MG63 (cell line): ENCODE results near the gene TMTC4. TPM values are rescaled to one million over a fixed set of nuclear protein-coding genes. Genes with fewer than 3 reads are reported as not detected.
A peak's percentile ranks its signal among the peaks of the same experiment; 100 is the strongest.
"Not testable (repeated sequence)": the region's sequence is repeated elsewhere in the genome, so short reads cannot be mapped to it uniquely, and the experiment has no call there.

ENCODE experiments used
- DNase-seq: peaks from one replicate; pipeline ENCODE4 v3.0.0-alpha.2; 2020
- H3K27me3 ChIP-seq: fragments of 250-450 bp; sonication (Bioruptor Pico); 2 replicates; pipeline ENCODE4 v1.5.1; 2020; ENCODE audit warnings: mild to moderate bottlenecking, moderate library complexity
- H3K36me3 ChIP-seq: fragments of 250-450 bp; sonication (Bioruptor Pico); 2 replicates; pipeline ENCODE4 v1.5.1; 2020; ENCODE audit warnings: mild to moderate bottlenecking, moderate library complexity
- H3K4me3 ChIP-seq: fragments of 250-450 bp; sonication (Bioruptor Pico); 2 replicates; pipeline ENCODE4 v1.5.1; 2020; ENCODE audit warnings: mild to moderate bottlenecking, moderate library complexity
- H3K9me3 ChIP-seq: fragments of 250-450 bp; sonication (Bioruptor Pico); 2 replicates; pipeline ENCODE4 v1.5.1; 2020; ENCODE audit warnings: mild to moderate bottlenecking, moderate library complexity
- total RNA-seq: library from RNA; depleted of rRNA; stranded (reverse); fragments of >200 nt; shearing (Covaris generic); gene quantifications from 2 replicates; pipeline ENCODE4 v1.2.3, GENCODE V29; 2014; ENCODE audit warnings: low replicate concordance; rRNA removed

TMTC4 gene
- total RNA-seq, 1 experiment from 2014 or later: 8.9 TPM

- no peak for DNase-seq
- Histone ChIP-seq H3K9me3 (0 out of 2 replicates have a peak, but pooled peaks cover 2% of the 10 kb centered on the region), H3K36me3 (no peaks in the 10 kb centered on the region), H3K4me3 (no peak overlapping the region), H3K27me3 (no peaks in the 10 kb centered on the region)
Measured at GRCh38 chr13:100581030-100581429, 93.6 kb downstream of the TMTC4 start.

- H3K9me3 ChIP-seq: 0 out of 2 replicates have a peak, but pooled peaks cover 2% of the 10 kb centered on the region
- no peaks in the 10 kb centered on the region for H3K36me3 ChIP-seq
- no peak overlapping the region for H3K4me3 ChIP-seq
- no peak for DNase-seq
- H3K27me3 ChIP-seq: no peaks in the 10 kb centered on the region
Measured at GRCh38 chr13:100580045-100580444, 94.5 kb downstream of the TMTC4 start.

GRCh38 chr13:100577239-100577638, 97.4 kb downstream of the TMTC4 start:
- not testable (repeated sequence) for H3K4me3 ChIP-seq, H3K36me3 ChIP-seq, H3K9me3 ChIP-seq, DNase-seq, H3K27me3 ChIP-seq

- Histone ChIP-seq H3K27me3 (no peaks in the 10 kb centered on the region), H3K4me3 (no peak overlapping the region), H3K9me3 (no peaks in the 10 kb centered on the region), H3K36me3 (no peaks in the 10 kb centered on the region)
- DNase-seq: peak; percentile 55
Measured at GRCh38 chr13:100573121-100573520, 101.5 kb downstream of the TMTC4 start.

- DNase-seq: no peak
- no peaks in the 10 kb centered on the region for H3K36me3 ChIP-seq
- H3K9me3 ChIP-seq: no peaks in the 10 kb centered on the region
- H3K4me3 ChIP-seq: no peak overlapping the region
- no peaks in the 10 kb centered on the region for H3K27me3 ChIP-seq
Measured at GRCh38 chr13:100566543-100566942, 108.1 kb downstream of the TMTC4 start.

- Histone ChIP-seq H3K27me3 (no peaks in the 10 kb centered on the region), H3K36me3 (no peaks in the 10 kb centered on the region), H3K9me3 (no peaks in the 10 kb centered on the region), H3K4me3 (no peak overlapping the region)
- no peak for DNase-seq
Measured at GRCh38 chr13:100565286-100565685, 109.3 kb downstream of the TMTC4 start.

DNA sequence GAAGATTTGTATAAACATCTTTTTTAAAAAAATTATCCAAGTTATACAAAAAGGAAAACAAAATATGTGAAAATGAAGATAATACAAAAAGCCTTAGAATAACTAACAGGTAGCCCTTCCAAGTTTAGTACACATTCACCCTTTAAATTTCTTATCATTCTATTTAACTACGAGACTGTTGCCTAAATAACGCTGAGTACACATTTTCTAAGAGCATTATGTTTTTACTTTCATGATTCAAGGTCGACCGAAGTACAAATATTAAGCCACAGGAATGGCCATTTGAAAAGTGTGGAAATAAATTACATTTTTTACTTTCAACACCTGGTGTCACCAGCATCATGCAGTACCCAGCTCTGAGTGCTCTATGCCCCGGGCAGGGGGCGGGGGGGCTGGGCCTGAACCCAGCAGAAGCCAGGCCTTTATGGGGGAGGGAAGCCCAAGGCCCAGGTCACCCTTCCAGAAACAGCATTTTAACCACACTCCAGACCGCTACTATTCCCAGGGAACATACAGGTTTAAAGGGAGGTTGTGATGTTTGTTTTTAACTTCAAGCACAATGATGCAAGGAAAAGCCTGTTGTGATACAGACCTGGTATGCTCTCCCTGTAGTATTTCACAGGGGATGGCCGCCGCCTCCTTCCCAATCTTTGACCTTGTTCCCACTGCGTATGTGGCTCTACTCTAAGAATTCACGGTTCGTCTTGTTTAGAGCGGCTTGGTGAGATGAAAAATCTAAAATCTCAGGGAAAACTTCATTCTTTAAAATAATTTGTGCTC, 110.0 kb downstream of the TMTC4 start:
- DNase-seq: no peak
- Histone ChIP-seq H3K4me3 (no peak overlapping the region), H3K36me3 (no peaks in the 10 kb centered on the region), H3K9me3 (no peaks in the 10 kb centered on the region), H3K27me3 (no peaks in the 10 kb centered on the region)

DNA sequence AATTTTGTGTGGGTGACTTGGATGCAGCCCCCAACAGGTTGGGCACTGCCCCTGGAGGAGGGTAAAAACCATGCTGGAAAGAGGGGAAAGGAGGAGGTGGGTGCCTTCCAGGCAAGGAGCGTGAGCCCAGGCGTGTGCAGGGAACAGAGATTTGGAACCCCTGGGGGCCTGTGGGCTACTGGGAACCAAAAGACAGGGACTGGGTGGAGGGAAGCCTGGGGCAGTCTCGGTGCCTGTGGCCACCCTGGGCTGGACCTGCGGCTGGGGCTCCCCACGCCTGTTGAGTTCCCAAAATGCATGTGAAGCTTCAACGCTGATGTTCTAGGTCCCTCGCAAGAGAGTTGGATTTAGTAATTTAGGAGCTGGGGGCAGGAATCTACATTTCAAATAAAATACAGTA, 110.8 kb downstream of the TMTC4 start:
- DNase-seq: no peak
- Histone ChIP-seq H3K27me3 (no peaks in the 10 kb centered on the region), H3K36me3 (no peaks in the 10 kb centered on the region), H3K4me3 (no peak overlapping the region), H3K9me3 (no peaks in the 10 kb centered on the region)

- Histone ChIP-seq H3K27me3 (no peaks in the 10 kb centered on the region), H3K36me3 (no peaks in the 10 kb centered on the region), H3K4me3 (no peak overlapping the region), H3K9me3 (no peaks in the 10 kb centered on the region)
- no peak for DNase-seq
Measured at GRCh38 chr13:100561599-100562204, 112.9 kb downstream of the TMTC4 start.

GRCh38 chr13:100561158-100561499, 113.5 kb downstream of the TMTC4 start:
- Histone ChIP-seq H3K36me3 (no peaks in the 10 kb centered on the region), H3K27me3 (no peaks in the 10 kb centered on the region), H3K9me3 (no peaks in the 10 kb centered on the region), H3K4me3 (no peak overlapping the region)
- DNase-seq: no peak

DNA sequence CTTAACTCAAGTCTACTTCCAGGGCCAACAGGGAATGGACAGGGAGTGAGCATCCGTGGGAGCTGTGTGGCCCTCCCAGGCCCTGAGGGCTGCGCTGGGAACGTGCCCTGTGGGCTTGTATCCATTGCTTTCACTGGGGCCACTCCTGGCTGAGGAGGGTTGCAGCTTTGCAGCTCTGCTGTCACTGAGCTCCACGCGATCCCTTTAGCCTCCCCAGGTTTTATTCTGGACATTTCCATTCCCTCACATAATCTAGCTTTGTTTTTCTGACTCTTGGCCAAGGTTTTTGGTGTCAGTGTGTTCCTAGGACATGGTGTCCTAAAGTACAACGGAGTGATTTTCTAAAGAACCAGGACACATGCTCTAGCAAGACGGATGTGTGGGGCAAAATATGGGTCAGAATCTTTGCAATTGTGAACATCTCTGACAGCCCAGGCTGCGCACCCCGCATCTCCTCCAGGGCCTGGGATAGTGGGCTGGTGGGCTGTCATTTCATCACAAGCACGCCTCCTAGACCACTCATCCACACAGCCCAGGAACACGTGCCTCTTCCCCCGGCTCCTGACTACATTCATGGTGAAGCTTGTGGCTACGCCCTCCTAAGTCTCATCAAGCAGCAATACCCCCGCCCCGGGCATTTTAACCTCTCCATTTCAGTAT, 114.0 kb downstream of the TMTC4 start:
- Histone ChIP-seq H3K4me3 (no peak overlapping the region), H3K27me3 (no peaks in the 10 kb centered on the region), H3K36me3 (no peaks in the 10 kb centered on the region), H3K9me3 (no peaks in the 10 kb centered on the region)
- no peak for DNase-seq

- Histone ChIP-seq H3K27me3 (no peaks in the 10 kb centered on the region), H3K36me3 (no peaks in the 10 kb centered on the region), H3K4me3 (no peak overlapping the region), H3K9me3 (no peaks in the 10 kb centered on the region)
- DNase-seq: no peak
Measured at GRCh38 chr13:100559886-100560285, 114.7 kb downstream of the TMTC4 start.

Other genes starting within 250 kb of the TMTC4 start
- gene GGACT, start 86.0 kb downstream of the TMTC4 start, total RNA-seq: 0.76 and 4.9 TPM in 2 replicates